GM19397 (cell line): ENCODE results near the gene KREMEN1.

Experiments
- ATAC-seq: cut with Tn5 transposase; IDR thresholded peaks from one replicate; pipeline ENCODE4 v1.9.1; 2021; ENCODE audit warnings: mild to moderate bottlenecking, moderate library complexity; ENCODE audit not compliant: unreplicated experiment

Gene KREMEN1

GRCh38 chr22:29126670-29127395 is 54.0 kb downstream of the KREMEN1 start:
- ATAC-seq = no peak

- no peak for ATAC-seq
Measured at GRCh38 chr22:29128891-29129807, 56.3 kb downstream of the KREMEN1 start.

GRCh38 chr22:29129808-29130140 is 56.9 kb downstream of the KREMEN1 start:
- no peak for ATAC-seq

GRCh38 chr22:29130476-29130875 is 57.6 kb downstream of the KREMEN1 start:
- no peak for ATAC-seq

- ATAC-seq = no peak
Measured at GRCh38 chr22:29133603-29134133, 60.8 kb downstream of the KREMEN1 start.

- no peak for ATAC-seq
Measured at GRCh38 chr22:29134448-29134847, 61.6 kb downstream of the KREMEN1 start.

GRCh38 chr22:29136782-29137700 is 64.2 kb downstream of the KREMEN1 start:
- no peak for ATAC-seq

- no peak for ATAC-seq
Measured at GRCh38 chr22:29138556-29139305, 65.9 kb downstream of the KREMEN1 start.

- no peak for ATAC-seq
Measured at GRCh38 chr22:29139965-29140782, 67.3 kb downstream of the KREMEN1 start.

- ATAC-seq = no peak
Measured at GRCh38 chr22:29141078-29141688, 68.3 kb downstream of the KREMEN1 start.

- ATAC-seq = no peak
Measured at GRCh38 chr22:29142116-29142515, 69.3 kb downstream of the KREMEN1 start.

GRCh38 chr22:29143941-29144785 is 71.3 kb downstream of the KREMEN1 start:
- no peak for ATAC-seq

- no peak for ATAC-seq
Measured at GRCh38 chr22:29144786-29145160, 71.9 kb downstream of the KREMEN1 start.

GRCh38 chr22:29145321-29146072 is 72.7 kb downstream of the KREMEN1 start:
- no peak for ATAC-seq

- ATAC-seq = no peak
Measured at GRCh38 chr22:29146091-29146560, 73.3 kb downstream of the KREMEN1 start.

GRCh38 chr22:29146771-29147170 is 73.9 kb downstream of the KREMEN1 start:
- ATAC-seq = no peak

GRCh38 chr22:29147331-29147899 is 74.6 kb downstream of the KREMEN1 start:
- ATAC-seq = no peak
